Liver (tissue), 3 donors: ENCODE measurements around the gene NSD1.

Source experiments
- EGR1 ChIP-seq, 2 donors: IDR thresholded peaks; 2 replicates each; pipeline ENCODE4 v1.6.1; 2016 to 2018; ENCODE audit warnings: antibody characterized with exemption in 2 of 2, low read depth in 2 of 2
- FOXA1 ChIP-seq: IDR thresholded peaks from 2 replicates; pipeline ENCODE4 v1.6.1; 2016; ENCODE audit warnings: antibody characterized with exemption
- GABPA ChIP-seq, 2 donors: IDR thresholded peaks in 1 of 2; conservative IDR thresholded peaks in 1 of 2; 2 replicates each; pipeline ENCODE4 v1.6.1; 2016; ENCODE audit warnings: antibody characterized with exemption in 2 of 2, mild to moderate bottlenecking in 1 of 2, moderate library complexity in 1 of 2
- HNF4G ChIP-seq: IDR thresholded peaks from 2 replicates; pipeline ENCODE4 v1.6.1; 2016; ENCODE audit warnings: antibody characterized with exemption
- NR2F2 ChIP-seq: IDR thresholded peaks from 2 replicates; pipeline ENCODE4 v1.6.1; 2016; ENCODE audit warnings: antibody characterized with exemption
- RAD21 ChIP-seq, 2 donors: IDR thresholded peaks; 2 replicates each; pipeline ENCODE4 v1.6.1; 2016; ENCODE audit warnings: antibody characterized with exemption in 2 of 2, mild to moderate bottlenecking in 2 of 2
- RXRA ChIP-seq, 2 donors: IDR thresholded peaks; 2 replicates each; pipeline ENCODE4 v1.6.1; 2017 to 2018; ENCODE audit warnings: antibody characterized with exemption in 2 of 2, mild to moderate bottlenecking in 1 of 2
- SP1 ChIP-seq: IDR thresholded peaks from 2 replicates; pipeline ENCODE4 v1.6.1; 2018; ENCODE audit warnings: antibody characterized with exemption, mild to moderate bottlenecking
- TAF1 ChIP-seq: conservative IDR thresholded peaks from 2 replicates; pipeline ENCODE4 v1.6.1; 2016; ENCODE audit warnings: antibody characterized with exemption, mild to moderate bottlenecking
- ZBTB33 ChIP-seq: IDR thresholded peaks from 2 replicates; pipeline ENCODE4 v1.6.1; 2016; ENCODE audit warnings: antibody characterized with exemption
- TF ChIP-seq, protein P1 (sequence below): fragments of 150-350 bp; IDR thresholded peaks from 2 replicates; pipeline ENCODE4 v1.5.1; 2017; ENCODE audit warnings: improper control_type of control experiment, low read depth, low read length; ENCODE audit not compliant: missing input control
- TF ChIP-seq, protein P2 (sequence below): IDR thresholded peaks from 2 replicates; pipeline ENCODE4 v1.6.1; 2016; ENCODE audit warnings: antibody characterized with exemption
- TF ChIP-seq, protein P3 (sequence below): IDR thresholded peaks from 2 replicates; pipeline ENCODE4 v1.6.1; 2016; ENCODE audit warnings: antibody characterized with exemption
- TF ChIP-seq, protein P4 (sequence below): IDR thresholded peaks from 2 replicates; pipeline ENCODE4 v1.6.1; 2016; ENCODE audit warnings: antibody characterized with exemption, mild to moderate bottlenecking
- donor health status: healthy.
- donor health status: healthy.

DNA sequence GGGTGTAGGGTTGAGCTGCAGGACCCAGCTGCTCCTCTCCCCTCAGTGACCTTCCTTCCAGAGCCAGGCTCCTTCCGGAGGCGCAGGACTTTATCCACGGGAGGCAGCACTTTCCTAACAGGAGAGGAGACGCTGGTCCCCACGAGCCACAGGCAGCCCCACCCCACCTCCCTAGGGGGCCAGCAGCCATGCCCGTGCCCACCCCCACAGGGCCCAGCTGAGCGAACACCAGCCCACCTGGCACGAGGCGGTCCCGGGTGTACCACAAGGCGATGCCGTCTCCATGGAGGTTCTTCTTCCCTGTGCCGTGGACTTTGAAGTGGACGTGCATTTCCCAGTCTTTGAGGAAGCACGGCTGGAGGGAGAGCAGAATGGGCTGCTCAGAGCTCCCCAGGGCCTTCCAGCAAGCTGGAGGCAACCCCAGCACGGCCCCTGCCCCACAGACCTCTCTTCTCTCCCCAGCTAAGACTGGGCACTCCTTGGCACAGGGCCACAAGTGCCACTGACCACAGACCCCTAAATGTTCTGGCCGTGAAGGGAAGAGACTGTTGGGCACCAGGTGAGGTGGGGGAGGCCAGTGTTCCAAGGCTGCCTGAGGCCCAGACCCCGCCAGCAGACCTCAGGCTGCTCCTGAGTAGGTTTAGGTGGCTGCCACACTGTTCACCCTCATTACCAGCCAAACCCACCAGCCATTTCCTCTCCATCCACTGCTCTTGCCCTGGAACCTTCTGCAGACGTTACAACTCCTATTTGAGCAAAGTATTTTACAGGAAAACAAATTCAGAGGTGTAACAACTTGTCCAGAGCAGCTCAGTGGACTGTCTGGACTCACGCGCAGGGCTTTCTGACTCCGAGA is 204.9 kb downstream of the NSD1 start:
- no peak for TF ChIP-seq GABPA (IDR thresholded peaks at IDR 0.05 in 1 of 2, conservative IDR thresholded peaks at IDR 0.05 in 1 of 2)
- TF ChIP-seq, protein P1, sequence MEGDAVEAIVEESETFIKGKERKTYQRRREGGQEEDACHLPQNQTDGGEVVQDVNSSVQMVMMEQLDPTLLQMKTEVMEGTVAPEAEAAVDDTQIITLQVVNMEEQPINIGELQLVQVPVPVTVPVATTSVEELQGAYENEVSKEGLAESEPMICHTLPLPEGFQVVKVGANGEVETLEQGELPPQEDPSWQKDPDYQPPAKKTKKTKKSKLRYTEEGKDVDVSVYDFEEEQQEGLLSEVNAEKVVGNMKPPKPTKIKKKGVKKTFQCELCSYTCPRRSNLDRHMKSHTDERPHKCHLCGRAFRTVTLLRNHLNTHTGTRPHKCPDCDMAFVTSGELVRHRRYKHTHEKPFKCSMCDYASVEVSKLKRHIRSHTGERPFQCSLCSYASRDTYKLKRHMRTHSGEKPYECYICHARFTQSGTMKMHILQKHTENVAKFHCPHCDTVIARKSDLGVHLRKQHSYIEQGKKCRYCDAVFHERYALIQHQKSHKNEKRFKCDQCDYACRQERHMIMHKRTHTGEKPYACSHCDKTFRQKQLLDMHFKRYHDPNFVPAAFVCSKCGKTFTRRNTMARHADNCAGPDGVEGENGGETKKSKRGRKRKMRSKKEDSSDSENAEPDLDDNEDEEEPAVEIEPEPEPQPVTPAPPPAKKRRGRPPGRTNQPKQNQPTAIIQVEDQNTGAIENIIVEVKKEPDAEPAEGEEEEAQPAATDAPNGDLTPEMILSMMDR: no peak
- TF ChIP-seq EGR1 (IDR thresholded peaks at IDR 0.05; ENCODE audit: low read depth in 2 of 2): no peak
- TF ChIP-seq TAF1: no peak
- no peak for TF ChIP-seq ZBTB33
- TF ChIP-seq, protein P2, sequence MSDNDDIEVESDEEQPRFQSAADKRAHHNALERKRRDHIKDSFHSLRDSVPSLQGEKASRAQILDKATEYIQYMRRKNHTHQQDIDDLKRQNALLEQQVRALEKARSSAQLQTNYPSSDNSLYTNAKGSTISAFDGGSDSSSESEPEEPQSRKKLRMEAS: no peak
- no peak for TF ChIP-seq HNF4G
- TF ChIP-seq RXRA (IDR thresholded peaks at IDR 0.05): no peak
- no peak for TF ChIP-seq RAD21 (IDR thresholded peaks at IDR 0.05)
- TF ChIP-seq, protein P3, sequence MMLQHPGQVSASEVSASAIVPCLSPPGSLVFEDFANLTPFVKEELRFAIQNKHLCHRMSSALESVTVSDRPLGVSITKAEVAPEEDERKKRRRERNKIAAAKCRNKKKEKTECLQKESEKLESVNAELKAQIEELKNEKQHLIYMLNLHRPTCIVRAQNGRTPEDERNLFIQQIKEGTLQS: no peak
- no peak for TF ChIP-seq NR2F2
- TF ChIP-seq SP1: no peak
- TF ChIP-seq, protein P4, sequence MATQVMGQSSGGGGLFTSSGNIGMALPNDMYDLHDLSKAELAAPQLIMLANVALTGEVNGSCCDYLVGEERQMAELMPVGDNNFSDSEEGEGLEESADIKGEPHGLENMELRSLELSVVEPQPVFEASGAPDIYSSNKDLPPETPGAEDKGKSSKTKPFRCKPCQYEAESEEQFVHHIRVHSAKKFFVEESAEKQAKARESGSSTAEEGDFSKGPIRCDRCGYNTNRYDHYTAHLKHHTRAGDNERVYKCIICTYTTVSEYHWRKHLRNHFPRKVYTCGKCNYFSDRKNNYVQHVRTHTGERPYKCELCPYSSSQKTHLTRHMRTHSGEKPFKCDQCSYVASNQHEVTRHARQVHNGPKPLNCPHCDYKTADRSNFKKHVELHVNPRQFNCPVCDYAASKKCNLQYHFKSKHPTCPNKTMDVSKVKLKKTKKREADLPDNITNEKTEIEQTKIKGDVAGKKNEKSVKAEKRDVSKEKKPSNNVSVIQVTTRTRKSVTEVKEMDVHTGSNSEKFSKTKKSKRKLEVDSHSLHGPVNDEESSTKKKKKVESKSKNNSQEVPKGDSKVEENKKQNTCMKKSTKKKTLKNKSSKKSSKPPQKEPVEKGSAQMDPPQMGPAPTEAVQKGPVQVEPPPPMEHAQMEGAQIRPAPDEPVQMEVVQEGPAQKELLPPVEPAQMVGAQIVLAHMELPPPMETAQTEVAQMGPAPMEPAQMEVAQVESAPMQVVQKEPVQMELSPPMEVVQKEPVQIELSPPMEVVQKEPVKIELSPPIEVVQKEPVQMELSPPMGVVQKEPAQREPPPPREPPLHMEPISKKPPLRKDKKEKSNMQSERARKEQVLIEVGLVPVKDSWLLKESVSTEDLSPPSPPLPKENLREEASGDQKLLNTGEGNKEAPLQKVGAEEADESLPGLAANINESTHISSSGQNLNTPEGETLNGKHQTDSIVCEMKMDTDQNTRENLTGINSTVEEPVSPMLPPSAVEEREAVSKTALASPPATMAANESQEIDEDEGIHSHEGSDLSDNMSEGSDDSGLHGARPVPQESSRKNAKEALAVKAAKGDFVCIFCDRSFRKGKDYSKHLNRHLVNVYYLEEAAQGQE: no peak
- no peak for TF ChIP-seq FOXA1
